Activated CD4-positive, alpha-beta T cell treated with anti-CD3 and anti-CD28 coated beads, Interleukin-2, amount 10 ng/mL, durations not matched to agents 7 days and 5 days (primary cell): Measurements from ENCODE around the gene ZBTB45. TPM values are rescaled to one million over a fixed set of nuclear protein-coding genes. Genes with fewer than 3 reads are reported as not detected.

Experiments used
- CTCF ChIA-PET: fragments of 350-600 bp; sonication (Branson Sonifier 250); formaldehyde crosslinking; loops from one replicate; lab custom pipeline; 2021; ENCODE audit warnings: antibody characterized with exemption; lab: Charles Lee
- POLR2A ChIA-PET: fragments of 350-600 bp; sonication (Branson Sonifier 250); formaldehyde crosslinking; loops from one replicate; lab custom pipeline; 2021; ENCODE audit warnings: antibody characterized with exemption; lab: Charles Lee
- DNase-seq: peaks from one replicate; pipeline ENCODE4 v3.0.0-alpha.2; 2020
- H3K27ac Mint-ChIP-seq: one replicate; pipeline ENCODE4 v1.8.0; 2021; ENCODE audit warnings: mild to moderate bottlenecking, moderate library complexity, mixed read lengths
- H3K27me3 Mint-ChIP-seq: one replicate; pipeline ENCODE4 v1.8.0; 2021; ENCODE audit warnings: mixed read lengths
- H3K36me3 Mint-ChIP-seq: one replicate; pipeline ENCODE4 v1.8.0; 2021; ENCODE audit warnings: low read depth, mixed read lengths
- H3K4me1 Mint-ChIP-seq: one replicate; pipeline ENCODE4 v1.8.0; 2021; ENCODE audit warnings: mixed read lengths
- H3K4me3 Mint-ChIP-seq: one replicate; pipeline ENCODE4 v1.8.0; 2021; ENCODE audit warnings: mild to moderate bottlenecking, moderate library complexity, mixed read lengths
- H3K9me3 Mint-ChIP-seq: one replicate; pipeline ENCODE4 v1.8.0; 2021; ENCODE audit warnings: mixed read lengths
- total RNA-seq, 2 experiments: library from RNA; stranded (reverse); gene quantifications; one replicate each; pipeline ENCODE4 v1.2.3, GENCODE V29; 2021

The ZBTB45 gene
- total RNA-seq, 2 experiments from 2014 or later = 17.9 to 19.9 TPM

DNA sequence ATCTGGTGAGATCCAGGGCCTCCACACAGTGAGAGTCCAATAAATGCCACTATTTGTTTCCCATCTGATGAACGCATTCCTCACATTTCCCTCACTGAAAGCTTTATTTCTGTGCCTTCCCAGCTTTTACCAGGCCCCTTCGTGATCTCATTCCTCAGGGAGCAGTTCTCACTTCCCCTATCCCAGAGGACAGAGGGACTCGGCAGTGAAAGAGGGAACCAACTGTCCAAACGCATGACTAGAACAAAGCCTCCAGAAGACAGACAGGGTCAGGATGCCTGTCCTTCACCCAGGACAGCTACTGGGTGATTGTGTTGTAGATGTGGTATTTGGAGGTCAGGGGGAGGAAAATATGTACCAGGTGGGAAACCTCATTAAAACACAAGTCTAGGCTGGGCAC is 2.0 kb upstream of the ZBTB45 start:
- CTCF ChIA-PET = interaction anchor here (1.2 to 6.1 kb wide), 4 partner anchors 8 to 57 kb away, joined by 4 to 72 read pairs (median 9); no protein-coding TSS in a partner anchor
- Mint-ChIP-seq H3K4me3 (no peak overlapping the region), H3K36me3 (peaks cover 9% of the 10 kb centered on the region), H3K4me1 (peaks cover 42% of the 10 kb centered on the region), H3K27me3 (no peaks in the 10 kb centered on the region), H3K9me3 (no peaks in the 10 kb centered on the region), H3K27ac (peak overlapping the region; percentile 43)
- DNase-seq = no peak
- POLR2A ChIA-PET = no interaction called here

DNA sequence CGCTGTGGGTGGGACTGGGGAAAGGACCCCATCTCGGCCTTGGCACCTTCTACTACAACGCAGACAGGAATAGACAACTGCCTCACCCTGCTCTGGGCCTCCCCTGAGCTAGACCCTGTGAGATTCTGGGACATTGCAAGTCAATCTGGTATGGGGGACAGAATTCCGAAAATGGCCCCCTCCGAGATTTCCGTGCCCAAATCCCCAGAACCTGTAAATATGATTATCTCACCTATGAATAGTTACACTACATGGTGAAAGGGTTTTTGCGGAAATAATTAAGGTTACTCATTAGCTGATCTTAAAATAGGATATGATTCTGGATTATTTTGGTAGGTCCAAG is 618 bp upstream of the ZBTB45 start:
- peak overlapping the region; percentile 95 for H3K27ac Mint-ChIP-seq
- H3K4me3 Mint-ChIP-seq = peak overlapping the region; percentile 90
- ChIA-PET POLR2A (interaction anchor here (0.6 to 1.8 kb wide), 6 partner anchors 24 to 55 kb away, joined by 3 to 9 read pairs (median 3); partner anchors contain the start of genes CHMP2A and TRIM28), CTCF (interaction anchor here (0.6 to 6.1 kb wide), 40 partner anchors 9 to 1199 kb away, joined by 3 to 72 read pairs (median 4); partner anchors contain the start of genes CHMP2A, MZF1, SLC27A5 and TRIM28)
- H3K36me3 Mint-ChIP-seq = peaks cover 20% of the 10 kb centered on the region
- H3K9me3 Mint-ChIP-seq = no peaks in the 10 kb centered on the region
- no peak for DNase-seq
- H3K27me3 Mint-ChIP-seq = no peaks in the 10 kb centered on the region
- peaks cover 52% of the 10 kb centered on the region for H3K4me1 Mint-ChIP-seq

DNA sequence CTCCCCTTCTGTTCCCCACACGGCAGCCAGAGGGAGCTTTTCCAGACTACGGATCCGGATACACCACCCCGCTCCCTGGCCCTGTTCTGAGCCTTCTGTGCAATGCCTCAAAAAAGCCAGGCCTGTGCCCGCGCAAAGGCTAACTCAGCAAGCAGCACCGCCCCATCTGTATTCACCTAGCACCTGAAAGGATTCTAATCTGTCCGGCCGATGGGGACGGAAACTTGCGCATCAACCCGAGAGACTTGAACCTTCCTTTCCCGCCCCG is 589 bp downstream of the ZBTB45 start:
- no peaks in the 10 kb centered on the region for H3K27me3 Mint-ChIP-seq
- peak overlapping the region; percentile 95 for H3K27ac Mint-ChIP-seq
- DNase-seq = peak; percentile 67
- peaks cover 61% of the 10 kb centered on the region for H3K4me1 Mint-ChIP-seq
- H3K36me3 Mint-ChIP-seq = peaks cover 20% of the 10 kb centered on the region
- peak overlapping the region; percentile 90 for H3K4me3 Mint-ChIP-seq
- no peaks in the 10 kb centered on the region for H3K9me3 Mint-ChIP-seq
- ChIA-PET POLR2A (no interaction called here), CTCF (interaction anchor here (0.6 to 6.1 kb wide), 20 partner anchors 10 to 1154 kb away, joined by 3 to 72 read pairs (median 6); partner anchors contain the start of genes CHMP2A and TRIM28)

DNA sequence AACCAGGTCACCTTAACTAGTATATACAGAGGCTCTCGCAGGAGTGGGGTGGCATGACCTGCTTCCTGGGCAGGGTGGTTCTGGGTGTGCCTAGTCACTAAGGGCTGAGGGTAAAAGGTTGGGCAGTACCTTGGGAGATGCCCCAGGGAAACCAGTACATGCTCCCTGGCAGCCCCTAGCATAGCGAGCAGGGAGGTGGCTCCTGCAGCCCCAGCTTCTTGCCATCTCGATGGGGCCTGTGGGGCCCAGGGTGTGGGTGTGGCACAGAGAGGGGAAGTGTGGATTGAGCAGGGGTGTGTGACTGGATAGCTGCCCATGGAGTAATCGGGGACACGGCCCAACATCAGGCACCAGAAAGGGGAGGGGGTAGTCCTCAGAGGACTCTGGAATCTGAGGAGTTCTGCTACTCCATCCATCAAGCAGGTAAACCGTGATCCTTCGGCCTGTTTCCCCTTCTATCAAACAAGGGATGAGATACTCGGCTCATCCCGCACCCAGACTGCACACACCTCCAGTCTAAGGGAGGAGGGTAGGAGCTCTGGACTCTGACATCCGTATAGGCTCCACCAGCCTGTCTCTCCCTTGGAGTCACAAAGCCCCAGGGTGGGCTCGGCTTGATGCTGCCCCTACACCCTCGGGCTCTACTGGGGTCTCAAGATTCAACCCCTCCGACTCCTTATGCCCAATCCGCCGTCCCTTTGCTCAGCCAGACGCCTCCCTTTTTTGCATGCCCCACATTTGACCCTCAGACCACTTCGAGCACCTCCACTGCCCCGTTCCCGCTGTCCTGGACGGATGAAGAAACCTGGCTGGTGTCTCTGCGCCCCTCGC is 1.1 kb downstream of the ZBTB45 start:
- Mint-ChIP-seq H3K36me3 (peaks cover 20% of the 10 kb centered on the region), H3K4me3 (peak overlapping the region; percentile 90), H3K9me3 (no peaks in the 10 kb centered on the region), H3K27ac (peak overlapping the region; percentile 95), H3K4me1 (peaks cover 64% of the 10 kb centered on the region), H3K27me3 (no peaks in the 10 kb centered on the region)
- CTCF ChIA-PET = interaction anchor here (0.6 to 6.1 kb wide), 20 partner anchors 10 to 1154 kb away, joined by 3 to 72 read pairs (median 6); partner anchors contain the start of genes CHMP2A and TRIM28
- POLR2A ChIA-PET = no interaction called here
- no peak for DNase-seq

DNA sequence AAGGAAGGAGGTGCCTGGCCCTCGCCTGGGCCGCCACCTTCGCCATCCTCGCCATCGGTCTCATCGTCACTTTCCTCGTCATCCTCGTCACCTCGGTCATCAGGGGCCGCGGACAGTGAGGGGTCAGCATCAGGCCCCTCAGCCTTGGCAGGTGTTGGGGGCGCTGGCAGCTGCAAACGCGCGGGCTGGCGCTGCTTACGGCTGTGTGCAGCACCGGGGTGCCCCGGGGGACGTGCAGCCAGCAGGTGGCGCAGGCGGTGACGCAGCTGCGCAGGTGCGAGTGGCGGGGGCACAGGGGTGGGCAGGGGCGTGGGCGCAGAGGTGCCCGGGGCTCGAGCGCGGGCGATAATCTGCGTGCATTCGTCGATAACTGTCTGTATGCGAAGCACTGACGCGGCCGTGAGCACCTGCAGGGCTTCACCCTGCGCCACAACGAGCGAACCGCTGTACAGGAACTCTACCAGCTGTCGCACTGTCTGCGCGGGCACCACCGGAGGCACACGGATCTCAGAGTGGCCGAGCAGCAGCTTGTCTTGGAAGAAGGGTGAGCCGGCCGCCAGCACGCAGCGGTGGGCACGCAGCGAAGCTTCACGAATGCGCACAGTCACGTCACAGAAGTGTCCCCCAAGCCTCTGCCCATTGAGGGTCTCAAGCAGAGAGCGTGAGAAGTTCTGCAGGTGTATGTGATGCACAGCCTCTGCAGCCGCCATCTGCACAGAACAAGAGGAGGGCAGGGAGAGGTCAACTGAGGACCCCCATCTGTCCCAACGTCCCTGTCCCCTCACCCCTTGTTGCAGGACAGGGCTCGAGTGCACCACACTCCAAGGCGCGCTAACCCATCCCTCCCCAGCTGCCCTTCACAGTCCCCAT is 2.4 kb downstream of the ZBTB45 start:
- H3K27me3 Mint-ChIP-seq = no peaks in the 10 kb centered on the region
- no peak for DNase-seq
- CTCF ChIA-PET = interaction anchor here (0.6 to 6.1 kb wide), 3 partner anchors 37 to 222 kb away, joined by 3 to 72 read pairs (median 3); partner anchors contain the start of gene CHMP2A
- H3K36me3 Mint-ChIP-seq = peaks cover 20% of the 10 kb centered on the region
- H3K9me3 Mint-ChIP-seq = no peaks in the 10 kb centered on the region
- peaks cover 60% of the 10 kb centered on the region for H3K4me1 Mint-ChIP-seq
- peak overlapping the region; percentile 90 for H3K4me3 Mint-ChIP-seq
- POLR2A ChIA-PET = no interaction called here
- peak overlapping the region; percentile 46 for H3K27ac Mint-ChIP-seq

DNA sequence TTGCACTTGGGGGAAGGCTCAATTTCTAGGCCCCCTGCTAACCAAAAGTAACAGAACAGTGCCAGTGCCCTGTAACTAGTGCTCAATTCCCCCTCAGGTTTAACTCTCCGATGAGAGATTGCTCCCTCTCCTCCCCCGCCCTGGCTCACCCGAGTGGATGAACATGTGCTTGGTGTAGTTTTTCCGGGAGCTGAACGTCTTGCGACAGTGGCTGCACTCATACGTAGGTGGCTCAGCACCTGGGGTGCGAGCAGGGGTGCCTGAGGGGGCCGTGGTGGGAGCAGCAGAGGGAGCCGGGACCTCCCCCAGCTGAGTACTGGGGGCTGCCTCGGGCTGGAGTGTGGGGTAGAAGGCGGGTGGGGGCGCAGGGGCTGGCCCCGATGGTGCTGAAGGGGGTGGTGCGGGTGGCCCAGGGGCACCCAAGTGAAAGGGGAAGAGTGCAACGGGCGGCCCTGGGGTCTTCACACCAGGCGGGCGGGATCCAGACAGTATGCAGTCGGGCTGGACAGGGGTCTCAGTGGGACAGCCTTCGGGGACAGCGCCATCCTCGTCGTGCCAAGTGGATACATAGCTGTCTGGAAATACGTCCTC is 3.3 kb downstream of the ZBTB45 start:
- ChIA-PET CTCF (interaction anchor here (1.0 to 6.1 kb wide), 2 partner anchors 38 to 62 kb away, joined by 3 to 72 read pairs; partner anchors contain the start of gene CHMP2A), POLR2A (no interaction called here)
- H3K4me3 Mint-ChIP-seq = no peak overlapping the region
- H3K4me1 Mint-ChIP-seq = peaks cover 55% of the 10 kb centered on the region
- no peaks in the 10 kb centered on the region for H3K9me3 Mint-ChIP-seq
- H3K36me3 Mint-ChIP-seq = peaks cover 20% of the 10 kb centered on the region
- no peaks in the 10 kb centered on the region for H3K27me3 Mint-ChIP-seq
- DNase-seq = no peak
- peak overlapping the region; percentile 31 for H3K27ac Mint-ChIP-seq

DNA sequence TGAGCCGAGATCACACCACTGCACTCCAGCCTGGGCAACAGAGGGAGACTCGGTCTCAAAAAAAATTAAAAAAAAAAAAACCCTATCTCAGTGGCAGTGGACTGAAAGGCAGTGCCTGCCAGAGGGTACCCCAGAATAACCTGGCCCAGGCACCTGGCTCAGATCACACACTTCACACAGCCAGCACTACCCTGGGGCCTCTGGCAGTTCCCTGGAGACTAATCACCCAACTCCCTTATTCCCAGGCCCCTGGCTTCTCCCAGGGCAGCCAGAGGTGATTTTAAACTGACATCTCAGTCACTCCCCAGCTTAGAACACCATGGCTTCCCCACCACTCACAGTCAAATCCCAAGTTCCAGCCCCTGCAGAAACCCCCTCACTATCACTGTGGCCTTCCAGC is 4.4 kb downstream of the ZBTB45 start:
- H3K4me1 Mint-ChIP-seq = peaks cover 49% of the 10 kb centered on the region
- POLR2A ChIA-PET = no interaction called here
- H3K4me3 Mint-ChIP-seq = peak overlapping the region; percentile 81
- no peak for DNase-seq
- peaks cover 20% of the 10 kb centered on the region for H3K36me3 Mint-ChIP-seq
- H3K9me3 Mint-ChIP-seq = no peaks in the 10 kb centered on the region
- H3K27ac Mint-ChIP-seq = peak overlapping the region; percentile 75
- H3K27me3 Mint-ChIP-seq = no peaks in the 10 kb centered on the region
- CTCF ChIA-PET = interaction anchor here (0.6 kb wide), 1 partner anchor 112 kb away, joined by 6 read pairs; no protein-coding TSS in a partner anchor

DNA sequence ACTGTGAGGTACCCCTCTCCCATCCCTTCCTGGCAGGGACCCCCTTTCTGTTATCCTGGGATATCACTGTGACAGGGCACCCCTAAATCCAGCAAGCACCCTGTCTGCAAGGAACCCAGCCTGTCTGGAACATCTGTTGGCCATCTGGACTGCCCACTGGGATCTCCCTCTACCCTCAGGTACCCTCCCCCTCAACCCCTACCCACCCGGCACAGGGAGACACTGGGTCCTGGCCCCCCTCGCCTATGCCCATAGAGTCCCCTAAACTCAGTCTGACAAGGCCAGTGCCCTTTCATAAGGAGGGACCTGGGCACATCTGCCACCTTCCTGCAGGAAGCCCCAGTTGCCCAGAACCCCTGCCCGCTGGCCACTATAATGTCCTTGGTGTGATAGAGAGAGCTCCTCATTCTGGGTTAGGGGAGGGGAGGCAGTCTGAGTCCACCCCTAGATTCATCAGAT is 5.0 kb downstream of the ZBTB45 start:
- peak overlapping the region; percentile 81 for H3K4me3 Mint-ChIP-seq
- H3K9me3 Mint-ChIP-seq = no peaks in the 10 kb centered on the region
- peaks cover 43% of the 10 kb centered on the region for H3K4me1 Mint-ChIP-seq
- POLR2A ChIA-PET = no interaction called here
- peak overlapping the region; percentile 90 for H3K27ac Mint-ChIP-seq
- CTCF ChIA-PET = interaction anchor here (0.6 to 2.4 kb wide), 34 partner anchors 8 to 333 kb away, joined by 3 to 34 read pairs (median 4); partner anchors contain the start of genes TRIM28 and ZNF497
- no peak for DNase-seq
- peaks cover 20% of the 10 kb centered on the region for H3K36me3 Mint-ChIP-seq
- no peaks in the 10 kb centered on the region for H3K27me3 Mint-ChIP-seq

DNA sequence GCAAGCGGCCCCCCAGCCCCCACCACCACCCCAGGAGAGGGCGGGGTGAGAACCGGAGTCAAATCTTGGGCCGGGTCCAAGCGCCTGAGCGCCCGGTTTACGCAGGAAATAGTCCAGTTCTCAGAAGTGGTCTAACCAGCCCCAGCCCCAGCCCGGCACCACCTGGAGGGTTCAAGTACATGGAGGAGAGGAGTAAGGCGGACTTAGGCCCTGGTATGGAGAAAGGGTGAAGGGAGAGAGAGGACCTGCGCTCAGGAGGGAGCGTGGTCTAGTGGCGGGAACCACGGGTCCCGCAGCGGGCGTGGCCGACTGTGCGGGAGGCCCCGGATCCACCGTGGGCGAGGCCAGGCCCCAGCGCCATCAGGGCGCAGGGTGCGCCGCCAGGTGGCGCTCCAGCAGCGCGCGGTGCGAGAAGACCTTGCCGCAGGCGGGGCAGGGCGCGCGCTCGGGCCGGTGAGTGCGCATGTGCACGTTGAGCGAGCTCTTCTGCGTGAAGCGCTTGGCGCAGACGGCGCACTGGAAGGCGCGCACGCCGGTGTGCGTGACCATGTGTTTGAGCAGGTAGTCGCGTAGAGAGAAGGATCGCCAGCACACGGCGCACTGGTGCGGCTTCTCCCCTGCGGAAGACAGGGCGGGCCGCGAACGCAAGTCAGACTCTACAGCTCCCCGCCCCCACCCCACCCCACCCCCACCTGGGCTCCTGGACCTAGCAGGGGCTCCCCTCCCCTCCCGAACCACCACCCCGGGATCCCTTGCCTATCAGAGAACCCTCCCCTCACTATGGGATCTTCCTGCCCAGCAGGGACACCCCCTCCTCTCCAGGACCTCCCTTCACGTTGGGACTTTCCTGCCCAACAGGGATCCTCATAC is 5.7 kb downstream of the ZBTB45 start:
- H3K4me1 Mint-ChIP-seq = peaks cover 39% of the 10 kb centered on the region

DNA sequence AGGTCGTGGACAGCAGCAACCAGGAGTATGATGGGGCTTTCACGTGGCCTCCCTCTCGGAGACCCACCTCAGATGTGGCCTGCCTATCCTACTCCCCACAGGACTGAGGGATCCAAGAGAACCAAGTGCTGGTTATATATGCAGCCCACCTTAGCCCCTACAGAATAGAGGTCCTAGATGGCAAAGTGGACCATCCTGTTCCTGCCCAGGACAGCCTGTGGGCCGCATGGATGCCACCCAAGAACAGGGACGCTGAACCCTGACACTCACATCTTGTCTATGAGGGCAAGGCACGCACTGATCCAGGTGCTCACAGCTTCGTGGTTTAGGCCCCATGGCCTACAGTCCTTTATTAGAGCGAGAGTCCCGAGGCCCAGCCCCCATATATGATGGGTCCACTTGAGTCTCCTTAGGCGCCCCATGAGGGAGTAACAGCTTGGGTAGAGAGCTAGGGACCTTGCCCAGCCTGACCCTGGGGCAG is 6.4 kb downstream of the ZBTB45 start:
- Mint-ChIP-seq H3K9me3 (no peaks in the 10 kb centered on the region), H3K27ac (peak overlapping the region; percentile 90), H3K4me3 (peak overlapping the region; percentile 81), H3K27me3 (no peaks in the 10 kb centered on the region), H3K36me3 (peaks cover 16% of the 10 kb centered on the region), H3K4me1 (peaks cover 33% of the 10 kb centered on the region)
- no peak for DNase-seq
- CTCF ChIA-PET = interaction anchor here (0.6 to 2.4 kb wide), 19 partner anchors 9 to 207 kb away, joined by 3 to 34 read pairs (median 5); partner anchors contain the start of genes CHMP2A and ZNF497
- POLR2A ChIA-PET = no interaction called here

More for the DNA sequence above, 5.7 kb downstream of the ZBTB45 start:
- H3K4me3 Mint-ChIP-seq = peak overlapping the region; percentile 81
- H3K27me3 Mint-ChIP-seq = no peaks in the 10 kb centered on the region
- H3K36me3 Mint-ChIP-seq = peaks cover 18% of the 10 kb centered on the region
- peak; percentile 96 for DNase-seq
- CTCF ChIA-PET = interaction anchor here (0.6 to 2.4 kb wide), 37 partner anchors 8 to 332 kb away, joined by 3 to 34 read pairs (median 4); partner anchors contain the start of genes CHMP2A, TRIM28 and ZNF497
- H3K27ac Mint-ChIP-seq = peak overlapping the region; percentile 90
- H3K9me3 Mint-ChIP-seq = no peaks in the 10 kb centered on the region
- POLR2A ChIA-PET = no interaction called here
